A673 (cell line): ENCODE data around the gene PEX7. TPM values are rescaled to one million over a fixed set of nuclear protein-coding genes. Genes with fewer than 3 reads are reported as not detected.
A peak's percentile ranks its signal among the peaks of the same experiment; 100 is the strongest.

Experiments
- BruUV-seq: library from RNA; stranded (reverse); fragments of 400-500 nt; replicated peaks from 2 replicates; lab custom pipeline; 2021; lab: Mats Ljungman, UMichigan
- CTCF ChIA-PET: fragments of 300-600 bp; sonication (Branson Sonifier 250); formaldehyde crosslinking; loops from one replicate; lab custom pipeline; 2022; ENCODE audit warnings: antibody characterized with exemption; lab: Charles Lee
- POLR2A ChIA-PET: fragments of 300-600 bp; sonication (Branson Sonifier 250); formaldehyde crosslinking; loops from one replicate; lab custom pipeline; 2022; ENCODE audit warnings: antibody characterized with exemption; ENCODE audit not compliant: low non-redundant PET; lab: Charles Lee
- DNase-seq: peaks from one replicate; pipeline ENCODE4 v3.0.0-alpha.2; 2015; ENCODE audit warnings: low spot score
- H3K27ac ChIP-seq: fragments of 200-600 bp; sonication (generic); 2 replicates; pipeline ENCODE4 v1.5.1; 2016; ENCODE audit warnings: mixed run types, low read depth, mild to moderate bottlenecking, mixed read lengths, antibody characterized with exemption, low read length; ENCODE audit not compliant: poor library complexity, severe bottlenecking
- H3K27me3 ChIP-seq: fragments of 200-600 bp; sonication (generic); replicated peaks from 2 replicates; pipeline ENCODE4 v1.6.1; 2017; ENCODE audit warnings: mixed run types, low read depth, mild to moderate bottlenecking, mixed read lengths, antibody characterized with exemption, low read length; ENCODE audit not compliant: insufficient read depth, poor library complexity
- H3K36me3 ChIP-seq: fragments of 200-600 bp; sonication (generic); 2 replicates; pipeline ENCODE4 v1.6.1; 2016; ENCODE audit warnings: mixed run types, mild to moderate bottlenecking, mixed read lengths, antibody characterized with exemption, low read length; ENCODE audit not compliant: insufficient read depth, poor library complexity, severe bottlenecking
- H3K4me1 ChIP-seq: fragments of 200-600 bp; sonication (generic); 2 replicates; pipeline ENCODE4 v1.6.1; 2017; ENCODE audit warnings: mixed run types, mild to moderate bottlenecking, mixed read lengths, antibody characterized with exemption, low read length; ENCODE audit not compliant: insufficient read depth, poor library complexity, severe bottlenecking
- H3K4me3 ChIP-seq: fragments of 200-600 bp; sonication (generic); 2 replicates; pipeline ENCODE4 v1.5.1; 2016; ENCODE audit warnings: low read depth, mixed run types, mild to moderate bottlenecking, mixed read lengths, low read length; ENCODE audit not compliant: poor library complexity, severe bottlenecking
- H3K9me3 ChIP-seq: fragments of 200-600 bp; sonication (generic); 2 replicates; pipeline ENCODE4 v1.6.1; 2016; ENCODE audit warnings: mixed run types, low read depth, mild to moderate bottlenecking, mixed read lengths, antibody characterized with exemption, low read length; ENCODE audit not compliant: poor library complexity, severe bottlenecking
- EZH2 ChIP-seq: fragments of 200-600 bp; sonication (generic); IDR thresholded peaks from 2 replicates; pipeline ENCODE4 v1.6.1; 2017; ENCODE audit warnings: borderline replicate concordance, low read depth, mild to moderate bottlenecking, mixed read lengths, antibody characterized with exemption, low read length; ENCODE audit not compliant: poor library complexity, severe bottlenecking
- intact Hi-C: fragments of 100-400 bp; cut with micrococcal nuclease; formaldehyde crosslinking; loops from one replicate; pipeline ENCODE4 v1.10.0; 2022; ENCODE audit not compliant: unreplicated experiment
- total RNA-seq: library from RNA; stranded (reverse); gene quantifications from 2 replicates; pipeline ENCODE4 v1.2.3, GENCODE V29; 2021
- TF ChIP-seq, protein P1 (sequence below): fragments of 300-800, 200-600 bp; sonication (generic); conservative IDR thresholded peaks from 2 replicates; pipeline ENCODE4 v1.5.1; 2017; ENCODE audit warnings: low read depth, mild to moderate bottlenecking, antibody characterized with exemption, low read length, moderate library complexity, mixed read lengths

Gene PEX7
- total RNA-seq, 1 experiment from 2014 or later, result 6.2 TPM

- H3K4me3 ChIP-seq, result no peak overlapping the region
- no peaks in the 10 kb centered on the region for H3K9me3 ChIP-seq
- intact Hi-C loops, result no loop called here
- no peak overlapping the region for H3K27ac ChIP-seq
- no peak for DNase-seq
- no TSS peak for BruUV-seq
- H3K27me3 ChIP-seq, result no peaks in the 10 kb centered on the region
- H3K36me3 ChIP-seq, result no peaks in the 10 kb centered on the region
- no peak for TF ChIP-seq EZH2
- TF ChIP-seq, protein P1, sequence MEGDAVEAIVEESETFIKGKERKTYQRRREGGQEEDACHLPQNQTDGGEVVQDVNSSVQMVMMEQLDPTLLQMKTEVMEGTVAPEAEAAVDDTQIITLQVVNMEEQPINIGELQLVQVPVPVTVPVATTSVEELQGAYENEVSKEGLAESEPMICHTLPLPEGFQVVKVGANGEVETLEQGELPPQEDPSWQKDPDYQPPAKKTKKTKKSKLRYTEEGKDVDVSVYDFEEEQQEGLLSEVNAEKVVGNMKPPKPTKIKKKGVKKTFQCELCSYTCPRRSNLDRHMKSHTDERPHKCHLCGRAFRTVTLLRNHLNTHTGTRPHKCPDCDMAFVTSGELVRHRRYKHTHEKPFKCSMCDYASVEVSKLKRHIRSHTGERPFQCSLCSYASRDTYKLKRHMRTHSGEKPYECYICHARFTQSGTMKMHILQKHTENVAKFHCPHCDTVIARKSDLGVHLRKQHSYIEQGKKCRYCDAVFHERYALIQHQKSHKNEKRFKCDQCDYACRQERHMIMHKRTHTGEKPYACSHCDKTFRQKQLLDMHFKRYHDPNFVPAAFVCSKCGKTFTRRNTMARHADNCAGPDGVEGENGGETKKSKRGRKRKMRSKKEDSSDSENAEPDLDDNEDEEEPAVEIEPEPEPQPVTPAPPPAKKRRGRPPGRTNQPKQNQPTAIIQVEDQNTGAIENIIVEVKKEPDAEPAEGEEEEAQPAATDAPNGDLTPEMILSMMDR, result no peak
- ChIA-PET POLR2A (no interaction called here), CTCF (no interaction called here)
- peaks cover 9% of the 10 kb centered on the region for H3K4me1 ChIP-seq
Measured at GRCh38 chr6:136960781-136961180, 138.4 kb downstream of the PEX7 start.

DNA sequence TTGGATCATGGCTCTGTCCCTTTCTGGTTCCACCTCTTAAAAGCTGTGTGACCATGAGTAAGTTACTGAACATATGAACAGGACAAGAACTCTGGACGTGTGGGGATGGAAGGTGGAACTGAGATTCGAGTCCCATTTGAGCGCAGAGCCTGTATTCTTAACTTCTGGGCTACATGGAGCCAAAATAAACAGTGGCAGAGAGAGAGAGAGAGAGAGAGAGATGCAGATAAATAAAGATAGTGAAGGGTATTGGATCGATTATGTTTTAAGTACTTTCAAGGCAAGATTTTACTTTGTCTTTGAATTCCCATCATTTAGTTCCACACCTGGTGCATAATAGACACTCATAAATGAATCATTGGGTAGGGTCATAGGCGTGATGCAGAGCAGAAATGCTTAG, 139.5 kb downstream of the PEX7 start:
- TF ChIP-seq, protein P1, result no peak
- no peak for TF ChIP-seq EZH2
- ChIA-PET CTCF (no interaction called here), POLR2A (no interaction called here)
- Histone ChIP-seq H3K27me3 (no peaks in the 10 kb centered on the region), H3K27ac (no peak overlapping the region), H3K4me3 (no peak overlapping the region), H3K4me1 (peaks cover 4% of the 10 kb centered on the region), H3K9me3 (no peaks in the 10 kb centered on the region), H3K36me3 (no peaks in the 10 kb centered on the region)
- BruUV-seq, result no TSS peak
- no peak for DNase-seq
- intact Hi-C loops, result no loop called here

GRCh38 chr6:136962661-136963060, 140.3 kb downstream of the PEX7 start:
- Histone ChIP-seq H3K27ac (no peak overlapping the region), H3K27me3 (no peaks in the 10 kb centered on the region), H3K36me3 (no peaks in the 10 kb centered on the region), H3K9me3 (no peaks in the 10 kb centered on the region), H3K4me1 (no peaks in the 10 kb centered on the region), H3K4me3 (no peak overlapping the region)
- no peak for TF ChIP-seq EZH2
- TF ChIP-seq, protein P1, result no peak
- ChIA-PET POLR2A (no interaction called here), CTCF (no interaction called here)
- DNase-seq, result peak; percentile 58
- intact Hi-C loops, result no loop called here
- no TSS peak for BruUV-seq
